BE2C (cell line): Measurements from ENCODE around the gene HIVEP2.

Source experiments
- DNase-seq: peaks from one replicate; pipeline ENCODE4 v3.0.0-alpha.2; 2020
- H3K27me3 ChIP-seq: fragments of 250-450 bp; sonication (Bioruptor Pico); 2 replicates; pipeline ENCODE4 v1.5.1; 2020; ENCODE audit warnings: mild to moderate bottlenecking
- H3K36me3 ChIP-seq: fragments of 250-450 bp; sonication (Bioruptor Pico); 2 replicates; pipeline ENCODE4 v1.5.1; 2020; ENCODE audit warnings: mild to moderate bottlenecking
- H3K4me1 ChIP-seq: fragments of 250-450 bp; sonication (Bioruptor Pico); 2 replicates; pipeline ENCODE4 v1.5.1; 2020
- H3K4me3 ChIP-seq: 2 replicates; pipeline ENCODE4 v1.5.1; 2011; ENCODE audit warnings: low read depth, low read length
- H3K9me3 ChIP-seq: fragments of 250-450 bp; sonication (Bioruptor Pico); 2 replicates; pipeline ENCODE4 v1.5.1; 2020
- CTCF ChIP-seq: IDR thresholded peaks from 2 replicates; pipeline ENCODE4 v1.5.1; 2012; ENCODE audit warnings: mild to moderate bottlenecking, low read depth, low read length

The HIVEP2 gene

GRCh38 chr6:142868917-142869316, 76.1 kb downstream of the HIVEP2 start:
- Histone ChIP-seq H3K9me3 (no peaks in the 10 kb centered on the region), H3K27me3 (peaks cover 3% of the 10 kb centered on the region), H3K4me1 (peaks cover 2% of the 10 kb centered on the region; the same call in 1 of the 2 replicates), H3K4me3 (no peak overlapping the region), H3K36me3 (no peaks in the 10 kb centered on the region)
- TF ChIP-seq CTCF, result no peak
- DNase-seq, result no peak

- Histone ChIP-seq H3K4me1 (peaks cover 2% of the 10 kb centered on the region; the same call in 1 of the 2 replicates), H3K9me3 (no peaks in the 10 kb centered on the region), H3K27me3 (peaks cover 3% of the 10 kb centered on the region), H3K36me3 (no peaks in the 10 kb centered on the region), H3K4me3 (no peak overlapping the region)
- DNase-seq, result no peak
- no peak for TF ChIP-seq CTCF
Observed at GRCh38 chr6:142867988-142868812, 76.8 kb downstream of the HIVEP2 start.

GRCh38 chr6:142867355-142867801, 77.6 kb downstream of the HIVEP2 start:
- H3K27me3 ChIP-seq, result peaks cover 3% of the 10 kb centered on the region
- H3K4me1 ChIP-seq, result peaks cover 2% of the 10 kb centered on the region; the same call in 1 of the 2 replicates
- H3K36me3 ChIP-seq, result no peaks in the 10 kb centered on the region
- no peak for DNase-seq
- TF ChIP-seq CTCF, result no peak
- no peak overlapping the region for H3K4me3 ChIP-seq
- no peaks in the 10 kb centered on the region for H3K9me3 ChIP-seq

GRCh38 chr6:142863981-142864380, 81.0 kb downstream of the HIVEP2 start:
- H3K27me3 ChIP-seq, result peaks cover 3% of the 10 kb centered on the region; the same call in 1 of the 2 replicates
- H3K4me3 ChIP-seq, result no peak overlapping the region
- peaks cover 9% of the 10 kb centered on the region for H3K4me1 ChIP-seq
- TF ChIP-seq CTCF, result no peak
- no peaks in the 10 kb centered on the region for H3K36me3 ChIP-seq
- no peak for DNase-seq
- no peaks in the 10 kb centered on the region for H3K9me3 ChIP-seq

GRCh38 chr6:142861711-142862110, 83.3 kb downstream of the HIVEP2 start:
- no peak for TF ChIP-seq CTCF
- no peaks in the 10 kb centered on the region for H3K36me3 ChIP-seq
- H3K4me1 ChIP-seq, result peaks cover 7% of the 10 kb centered on the region; the same call in 1 of the 2 replicates
- no peak for DNase-seq
- peaks cover 6% of the 10 kb centered on the region; the same call in 1 of the 2 replicates for H3K27me3 ChIP-seq
- H3K4me3 ChIP-seq, result no peak overlapping the region
- no peaks in the 10 kb centered on the region for H3K9me3 ChIP-seq

- peaks cover 10% of the 10 kb centered on the region for H3K27me3 ChIP-seq
- no peak overlapping the region for H3K4me3 ChIP-seq
- H3K9me3 ChIP-seq, result no peaks in the 10 kb centered on the region
- H3K4me1 ChIP-seq, result peaks cover 7% of the 10 kb centered on the region; the same call in 1 of the 2 replicates
- DNase-seq, result no peak
- H3K36me3 ChIP-seq, result no peaks in the 10 kb centered on the region
- no peak for TF ChIP-seq CTCF
Observed at GRCh38 chr6:142860498-142860897, 84.5 kb downstream of the HIVEP2 start.
